ENCODE results near the gene SPATA18. TPM values are rescaled to one million over a fixed set of nuclear protein-coding genes. Genes with fewer than 3 reads are reported as not detected.

The SPATA18 gene
- polyA plus RNA-seq, 1 donor from 2014 or later, result 0.09 TPM

GRCh38 chr4:52017814-52018213 is 33.3 kb upstream of the SPATA18 start:
- Histone ChIP-seq H3K9me3 (ENCODE audit: low read length) (no peaks in the 10 kb centered on the region), H3K79me2 (replicated peaks; ENCODE audit: insufficient read depth, low read length) (no peaks in the 10 kb centered on the region), H3K4me2 (ENCODE audit: low read length) (no peak overlapping the region), H3K27me3 (ENCODE audit: insufficient read depth, low read depth, low read length) (no peaks in the 10 kb centered on the region), H3K9ac (ENCODE audit: low read length) (no peak overlapping the region), H3K9me2 (ENCODE audit: insufficient read depth, low read length) (no peaks in the 10 kb centered on the region), H3K4me3 (ENCODE audit: low read length) (no peak overlapping the region), H3F3A (ENCODE audit: insufficient read depth, low read length, poor library complexity, severe bottlenecking) (no peaks in the 10 kb centered on the region), H2AFZ (ENCODE audit: low read depth, low read length) (no peak overlapping the region), H3K27ac (ENCODE audit: low read length) (no peak overlapping the region), H4K20me1 (ENCODE audit: insufficient read depth) (no peaks in the 10 kb centered on the region), H3K36me3 (ENCODE audit: insufficient read depth, low read length) (peaks cover 11% of the 10 kb centered on the region)
- no peak for TF ChIP-seq POLR2AphosphoS5 (IDR thresholded peaks at IDR 0.05)
- TF ChIP-seq SMC3 (conservative IDR thresholded peaks at IDR 0.05; ENCODE audit: poor library complexity), result no peak
- no peak for TF ChIP-seq MXI1 (conservative IDR thresholded peaks at IDR 0.05; ENCODE audit: poor library complexity, severe bottlenecking)

GRCh38 chr4:52019936-52020657 is 31.0 kb upstream of the SPATA18 start, which contains the start of gene LRRC66:
Gene LRRC66, minus strand, starts transcription at chr4:52020363. Its CDS starts 2,750 bp downstream, at chr4:52017613.
- Histone ChIP-seq H3K79me2 (replicated peaks; ENCODE audit: insufficient read depth, low read length) (no peaks in the 10 kb centered on the region), H3K9me2 (ENCODE audit: insufficient read depth, low read length) (no peaks in the 10 kb centered on the region), H3K4me3 (ENCODE audit: low read length) (no peak within 1 kb of the TSS), H3K4me2 (ENCODE audit: low read length) (no peak within 1 kb of the TSS), H3K36me3 (ENCODE audit: insufficient read depth, low read length) (peaks cover 13% of the 10 kb centered on the region), H3K9ac (ENCODE audit: low read length) (no peak within 1 kb of the TSS), H2AFZ (ENCODE audit: low read depth, low read length) (no peak within 1 kb of the TSS), H3F3A (ENCODE audit: insufficient read depth, low read length, poor library complexity, severe bottlenecking) (no peaks in the 10 kb centered on the region), H4K20me1 (ENCODE audit: insufficient read depth) (no peaks in the 10 kb centered on the region), H3K27ac (ENCODE audit: low read length) (no peak within 1 kb of the TSS), H3K9me3 (ENCODE audit: low read length) (no peaks in the 10 kb centered on the region), H3K27me3 (ENCODE audit: insufficient read depth, low read depth, low read length) (no peaks in the 10 kb centered on the region)
- TF ChIP-seq, protein P1, sequence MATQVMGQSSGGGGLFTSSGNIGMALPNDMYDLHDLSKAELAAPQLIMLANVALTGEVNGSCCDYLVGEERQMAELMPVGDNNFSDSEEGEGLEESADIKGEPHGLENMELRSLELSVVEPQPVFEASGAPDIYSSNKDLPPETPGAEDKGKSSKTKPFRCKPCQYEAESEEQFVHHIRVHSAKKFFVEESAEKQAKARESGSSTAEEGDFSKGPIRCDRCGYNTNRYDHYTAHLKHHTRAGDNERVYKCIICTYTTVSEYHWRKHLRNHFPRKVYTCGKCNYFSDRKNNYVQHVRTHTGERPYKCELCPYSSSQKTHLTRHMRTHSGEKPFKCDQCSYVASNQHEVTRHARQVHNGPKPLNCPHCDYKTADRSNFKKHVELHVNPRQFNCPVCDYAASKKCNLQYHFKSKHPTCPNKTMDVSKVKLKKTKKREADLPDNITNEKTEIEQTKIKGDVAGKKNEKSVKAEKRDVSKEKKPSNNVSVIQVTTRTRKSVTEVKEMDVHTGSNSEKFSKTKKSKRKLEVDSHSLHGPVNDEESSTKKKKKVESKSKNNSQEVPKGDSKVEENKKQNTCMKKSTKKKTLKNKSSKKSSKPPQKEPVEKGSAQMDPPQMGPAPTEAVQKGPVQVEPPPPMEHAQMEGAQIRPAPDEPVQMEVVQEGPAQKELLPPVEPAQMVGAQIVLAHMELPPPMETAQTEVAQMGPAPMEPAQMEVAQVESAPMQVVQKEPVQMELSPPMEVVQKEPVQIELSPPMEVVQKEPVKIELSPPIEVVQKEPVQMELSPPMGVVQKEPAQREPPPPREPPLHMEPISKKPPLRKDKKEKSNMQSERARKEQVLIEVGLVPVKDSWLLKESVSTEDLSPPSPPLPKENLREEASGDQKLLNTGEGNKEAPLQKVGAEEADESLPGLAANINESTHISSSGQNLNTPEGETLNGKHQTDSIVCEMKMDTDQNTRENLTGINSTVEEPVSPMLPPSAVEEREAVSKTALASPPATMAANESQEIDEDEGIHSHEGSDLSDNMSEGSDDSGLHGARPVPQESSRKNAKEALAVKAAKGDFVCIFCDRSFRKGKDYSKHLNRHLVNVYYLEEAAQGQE (IDR thresholded peaks at IDR 0.05; ENCODE audit: borderline replicate concordance), result no peak
- no peak for TF ChIP-seq POLR2AphosphoS5 (IDR thresholded peaks at IDR 0.05)
- TF ChIP-seq RAD21 (conservative IDR thresholded peaks at IDR 0.05), result no peak
- no peak for TF ChIP-seq EZH2 (IDR thresholded peaks at IDR 0.05; ENCODE audit: borderline replicate concordance, insufficient read depth, low read length, poor library complexity, severe bottlenecking)
- no peak for TF ChIP-seq TAF1 (IDR thresholded peaks at IDR 0.05; ENCODE audit: low read depth)
- TF ChIP-seq EP300 (conservative IDR thresholded peaks at IDR 0.05; ENCODE audit: poor library complexity, severe bottlenecking), result no peak
- TF ChIP-seq MXI1 (conservative IDR thresholded peaks at IDR 0.05; ENCODE audit: poor library complexity, severe bottlenecking), result no peak
- TF ChIP-seq, protein P2, sequence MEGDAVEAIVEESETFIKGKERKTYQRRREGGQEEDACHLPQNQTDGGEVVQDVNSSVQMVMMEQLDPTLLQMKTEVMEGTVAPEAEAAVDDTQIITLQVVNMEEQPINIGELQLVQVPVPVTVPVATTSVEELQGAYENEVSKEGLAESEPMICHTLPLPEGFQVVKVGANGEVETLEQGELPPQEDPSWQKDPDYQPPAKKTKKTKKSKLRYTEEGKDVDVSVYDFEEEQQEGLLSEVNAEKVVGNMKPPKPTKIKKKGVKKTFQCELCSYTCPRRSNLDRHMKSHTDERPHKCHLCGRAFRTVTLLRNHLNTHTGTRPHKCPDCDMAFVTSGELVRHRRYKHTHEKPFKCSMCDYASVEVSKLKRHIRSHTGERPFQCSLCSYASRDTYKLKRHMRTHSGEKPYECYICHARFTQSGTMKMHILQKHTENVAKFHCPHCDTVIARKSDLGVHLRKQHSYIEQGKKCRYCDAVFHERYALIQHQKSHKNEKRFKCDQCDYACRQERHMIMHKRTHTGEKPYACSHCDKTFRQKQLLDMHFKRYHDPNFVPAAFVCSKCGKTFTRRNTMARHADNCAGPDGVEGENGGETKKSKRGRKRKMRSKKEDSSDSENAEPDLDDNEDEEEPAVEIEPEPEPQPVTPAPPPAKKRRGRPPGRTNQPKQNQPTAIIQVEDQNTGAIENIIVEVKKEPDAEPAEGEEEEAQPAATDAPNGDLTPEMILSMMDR (IDR thresholded peaks at IDR 0.05; ENCODE audit: poor library complexity, severe bottlenecking), result no peak
- TF ChIP-seq SMC3 (conservative IDR thresholded peaks at IDR 0.05; ENCODE audit: poor library complexity), result no peak

Data from neural cell (in vitro differentiated cells).